SK-N-SH treated with all-trans-retinoic acid at 6 μM for 48 hours (cell line): Measurements from ENCODE around the gene MALRD1.

Source experiments
- CSDC2 ChIP-seq: fragments of 250-450 bp; sonication (Bioruptor Pico); IDR thresholded peaks from 2 replicates; pipeline ENCODE4 v1.5.0; 2020; ENCODE audit warnings: mild to moderate bottlenecking, moderate library complexity
- POU6F1 ChIP-seq: fragments of 250-450 bp; sonication (Bioruptor Pico); IDR thresholded peaks from 2 replicates; pipeline ENCODE4 v1.8.0; 2021; ENCODE audit warnings: low read depth, mild to moderate bottlenecking, moderate library complexity, borderline replicate concordance
- TOX ChIP-seq: fragments of 250-450 bp; sonication (Bioruptor Pico); IDR thresholded peaks from 2 replicates; pipeline ENCODE4 v1.8.0; 2021; ENCODE audit warnings: mild to moderate bottlenecking, moderate library complexity, borderline replicate concordance
- TF ChIP-seq, protein P1 (sequence below): fragments of 250-450 bp; sonication (Bioruptor Pico); IDR thresholded peaks from 2 replicates; pipeline ENCODE4 v1.8.0; 2020; ENCODE audit warnings: mild to moderate bottlenecking, moderate library complexity, borderline replicate concordance

DNA sequence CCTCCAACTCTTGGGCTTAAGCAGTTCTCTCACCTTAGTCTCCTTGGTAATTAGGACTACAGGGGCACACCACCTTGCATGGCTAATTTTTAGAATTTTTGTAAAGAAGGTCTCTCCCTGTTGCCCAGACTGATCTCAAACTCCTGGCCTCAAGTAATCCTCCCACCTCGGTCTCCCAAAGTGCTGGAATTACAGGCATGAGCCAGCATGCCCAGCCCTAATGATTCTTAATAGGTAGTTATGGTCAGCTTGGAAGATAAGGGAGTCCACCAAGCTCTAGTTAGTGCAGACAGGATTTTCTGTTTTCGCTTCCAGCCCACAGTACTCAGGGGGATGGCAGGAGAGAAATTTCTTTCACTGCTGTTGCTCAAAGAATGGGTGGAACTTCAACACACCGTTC lies 639.7 kb downstream of the MALRD1 start:
- TF ChIP-seq CSDC2 (CRISPR knock-in tag) (no peak), POU6F1 (CRISPR knock-in tag) (no peak), TOX (no peak)
- TF ChIP-seq, protein P1, sequence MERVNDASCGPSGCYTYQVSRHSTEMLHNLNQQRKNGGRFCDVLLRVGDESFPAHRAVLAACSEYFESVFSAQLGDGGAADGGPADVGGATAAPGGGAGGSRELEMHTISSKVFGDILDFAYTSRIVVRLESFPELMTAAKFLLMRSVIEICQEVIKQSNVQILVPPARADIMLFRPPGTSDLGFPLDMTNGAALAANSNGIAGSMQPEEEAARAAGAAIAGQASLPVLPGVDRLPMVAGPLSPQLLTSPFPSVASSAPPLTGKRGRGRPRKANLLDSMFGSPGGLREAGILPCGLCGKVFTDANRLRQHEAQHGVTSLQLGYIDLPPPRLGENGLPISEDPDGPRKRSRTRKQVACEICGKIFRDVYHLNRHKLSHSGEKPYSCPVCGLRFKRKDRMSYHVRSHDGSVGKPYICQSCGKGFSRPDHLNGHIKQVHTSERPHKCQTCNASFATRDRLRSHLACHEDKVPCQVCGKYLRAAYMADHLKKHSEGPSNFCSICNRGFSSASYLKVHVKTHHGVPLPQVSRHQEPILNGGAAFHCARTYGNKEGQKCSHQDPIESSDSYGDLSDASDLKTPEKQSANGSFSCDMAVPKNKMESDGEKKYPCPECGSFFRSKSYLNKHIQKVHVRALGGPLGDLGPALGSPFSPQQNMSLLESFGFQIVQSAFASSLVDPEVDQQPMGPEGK: no peak
